Lung microvascular endothelial cell (primary cell): Measurements from ENCODE around the gene FRMD6. TPM values are rescaled to one million over a fixed set of nuclear protein-coding genes. Genes with fewer than 3 reads are reported as not detected.

Source experiments
- DNase-seq, 2 donors: peaks; one replicate each; pipeline versions ENCODE4 v3.0.0 to v3.0.0-alpha.2; 2010; ENCODE audit warnings: low read depth in 2 of 2
- total RNA-seq: library from RNA; depleted of rRNA; stranded (reverse); fragments of >200 nt; gene quantifications from 2 replicates; pipeline ENCODE4 v1.2.1, GENCODE V29; 2014

FRMD6 gene
- total RNA-seq, 1 donor from 2014 or later, result 297 TPM

GRCh38 chr14:51776102-51776894 is 124.6 kb downstream of the FRMD6 start:
- peak; percentile 66 to 75 for DNase-seq

- DNase-seq, result peak; percentile 64 to 78
Observed at GRCh38 chr14:51780006-51780692, 128.4 kb downstream of the FRMD6 start.

Other genes starting within 250 kb of the FRMD6 start
- gene GNG2, start 208.7 kb downstream of the FRMD6 start, total RNA-seq, result 5.8 and 10.0 TPM in 2 replicates